Activated CD8-positive, alpha-beta memory T cell treated with anti-CD3 and anti-CD28 coated beads, Interleukin-2, amount 10 ng/mL, durations not matched to agents 7 days and 5 days (primary cell): ENCODE measurements around the gene ZNF41. TPM values are rescaled to one million over a fixed set of nuclear protein-coding genes. Genes with fewer than 3 reads are reported as not detected.

Source experiments
- ATAC-seq: fragments of 150-1000 bp; cut with Tn5 transposase; one replicate; pipeline ENCODE4 v1.10.0; 2021; ENCODE audit warnings: moderate library complexity
- CTCF ChIA-PET: fragments of 350-600 bp; sonication (Branson Sonifier 250); formaldehyde crosslinking; loops from one replicate; lab custom pipeline; 2021; ENCODE audit warnings: antibody characterized with exemption; lab: Charles Lee
- DNase-seq: peaks from one replicate; pipeline ENCODE4 v3.0.0-alpha.2; 2020
- H3K27ac Mint-ChIP-seq: one replicate; pipeline ENCODE4 v1.8.0; 2021; ENCODE audit warnings: mild to moderate bottlenecking, mixed read lengths
- H3K27me3 Mint-ChIP-seq: one replicate; pipeline ENCODE4 v1.8.0; 2021; ENCODE audit warnings: mixed read lengths
- H3K36me3 Mint-ChIP-seq: one replicate; pipeline ENCODE4 v1.8.0; 2021; ENCODE audit warnings: mild to moderate bottlenecking, mixed read lengths
- H3K4me1 Mint-ChIP-seq: one replicate; pipeline ENCODE4 v1.8.0; 2021; ENCODE audit warnings: mixed read lengths
- H3K4me3 Mint-ChIP-seq: one replicate; pipeline ENCODE4 v1.8.0; 2021; ENCODE audit warnings: mild to moderate bottlenecking, moderate library complexity, mixed read lengths
- H3K9me3 Mint-ChIP-seq: one replicate; pipeline ENCODE4 v1.8.0; 2022; ENCODE audit warnings: low read depth, mixed read lengths
- total RNA-seq, 2 experiments: library from RNA; stranded (reverse); gene quantifications; one replicate each; pipeline ENCODE4 v1.2.3, GENCODE V29; 2021

Gene ZNF41
- total RNA-seq, 2 experiments from 2014 or later, result 9.5 to 10.4 TPM

- ATAC-seq (no peak), DNase-seq (no peak)
- Mint-ChIP-seq H3K9me3 (peaks cover 7% of the 10 kb centered on the region), H3K36me3 (peaks cover 3% of the 10 kb centered on the region), H3K4me3 (no peak overlapping the region), H3K27me3 (no peaks in the 10 kb centered on the region), H3K27ac (no peak overlapping the region), H3K4me1 (no peaks in the 10 kb centered on the region)
- CTCF ChIA-PET, result no interaction called here
Measured at GRCh38 chrX:47420962-47421361, 62.1 kb downstream of the ZNF41 start.

DNA sequence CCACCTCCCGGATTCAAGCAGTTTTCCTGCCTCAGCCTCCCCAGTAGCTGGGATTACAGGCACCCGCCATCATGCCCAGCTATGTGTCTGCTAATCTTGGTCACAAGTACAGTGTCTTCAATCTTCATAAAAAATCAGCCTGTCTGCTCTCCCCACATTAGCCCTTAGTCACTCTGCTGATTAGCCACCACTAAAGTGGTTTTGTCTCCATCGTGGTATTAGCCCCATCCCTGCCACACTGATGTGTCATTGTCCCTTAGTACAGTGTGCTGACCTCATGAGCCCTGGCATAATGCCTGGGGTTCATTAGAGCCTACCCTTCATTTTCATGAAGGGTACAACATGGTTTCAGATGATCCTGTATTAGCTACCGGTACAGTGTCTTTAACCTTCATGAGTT is 62.8 kb downstream of the ZNF41 start:
- H3K9me3 Mint-ChIP-seq, result peaks cover 7% of the 10 kb centered on the region
- peaks cover 3% of the 10 kb centered on the region for H3K36me3 Mint-ChIP-seq
- no peak overlapping the region for H3K4me3 Mint-ChIP-seq
- no peaks in the 10 kb centered on the region for H3K27me3 Mint-ChIP-seq
- DNase-seq (no peak), ATAC-seq (no peak)
- no peaks in the 10 kb centered on the region for H3K4me1 Mint-ChIP-seq
- H3K27ac Mint-ChIP-seq, result no peak overlapping the region
- CTCF ChIA-PET, result no interaction called here

- no peak overlapping the region for H3K4me3 Mint-ChIP-seq
- ATAC-seq (no peak), DNase-seq (no peak)
- no peak overlapping the region for H3K27ac Mint-ChIP-seq
- H3K9me3 Mint-ChIP-seq, result peaks cover 15% of the 10 kb centered on the region
- no peaks in the 10 kb centered on the region for H3K4me1 Mint-ChIP-seq
- CTCF ChIA-PET, result no interaction called here
- H3K36me3 Mint-ChIP-seq, result peaks cover 22% of the 10 kb centered on the region
- no peaks in the 10 kb centered on the region for H3K27me3 Mint-ChIP-seq
Measured at GRCh38 chrX:47413179-47413594, 69.8 kb downstream of the ZNF41 start.

Other genes with a start within 250 kb of the ZNF41 start
- under 1 TPM; 0.19 to 0.23 TPM for gene ZNF157, start 112.6 kb downstream of the ZNF41 start, total RNA-seq
- gene ARAF, start 78.0 kb upstream of the ZNF41 start, total RNA-seq, result 10 to 100 TPM; 61.5 to 73.1 TPM
- 10 to 100 TPM; 14.5 to 23.5 TPM for gene TIMP1, start 99.2 kb upstream of the ZNF41 start, total RNA-seq
- under 1 TPM; 0.09 to 0.15 TPM for gene SYN1, start 136.6 kb upstream of the ZNF41 start, total RNA-seq
- gene CFP, start 146.7 kb upstream of the ZNF41 start, total RNA-seq, result 1 to 10 TPM; 2.7 to 4.0 TPM
- gene ELK1, start 167.3 kb upstream of the ZNF41 start, total RNA-seq, result 10 to 100 TPM; 51.4 to 57.4 TPM
- 100 to 1,000 TPM; 118 to 151 TPM for gene UXT, start 176.0 kb upstream of the ZNF41 start, total RNA-seq